B cell (primary cell): Measurements from ENCODE around the gene HSH2D. TPM values are rescaled to one million over a fixed set of nuclear protein-coding genes. Genes with fewer than 3 reads are reported as not detected.

Experiments used
- ATAC-seq: fragments of 200-7000 bp; cut with Tn5 transposase; one replicate; pipeline ENCODE4 v1.10.0; 2021; ENCODE audit warnings: low read depth, mild to moderate bottlenecking, moderate number of reproducible peaks, moderate library complexity
- CTCF ChIA-PET: fragments of 350-600 bp; sonication (Branson Sonifier 250); formaldehyde crosslinking; loops from one replicate; lab custom pipeline; 2021; ENCODE audit warnings: antibody characterized with exemption, inconsistent platforms; lab: Charles Lee
- POLR2A ChIA-PET: fragments of 350-600 bp; sonication (Branson Sonifier 250); formaldehyde crosslinking; loops from one replicate; lab custom pipeline; 2021; ENCODE audit warnings: antibody characterized with exemption; lab: Charles Lee
- DNase-seq: peaks from one replicate; pipeline ENCODE4 v3.0.0; 2013
- H2AFZ ChIP-seq: 2 replicates; pipeline ENCODE4 v1.6.1; 2012; ENCODE audit warnings: mild to moderate bottlenecking, low read depth, low read length; ENCODE audit not compliant: insufficient read depth, poor library complexity, severe bottlenecking
- H3K27ac ChIP-seq, 2 donors: 1 replicate in 1 of 2; 2 replicates in 1 of 2; pipeline ENCODE4 v1.5.1; 2012 to 2013; ENCODE audit warnings: low read length in 2 of 2, mild to moderate bottlenecking in 2 of 2, moderate library complexity in 1 of 2
- H3K27me3 ChIP-seq, 4 experiments: fragments of 200-600 bp in 1 of 4; sonication (generic) in 1 of 4; replicated peaks in 1 of 4; 1 replicate in 2 of 4; 2 replicates in 2 of 4; pipeline versions ENCODE4 v1.6.1 to v1.7.0; 2013 to 2016; ENCODE audit warnings: low read length in 3 of 4, mild to moderate bottlenecking in 2 of 4, mixed read lengths in 1 of 4, moderate library complexity in 1 of 4; ENCODE audit not compliant: insufficient read depth in 4 of 4, control insufficient read depth in 3 of 4; ENCODE audit errors: control extremely low read depth in 1 of 4
- H3K36me3 ChIP-seq, 2 experiments: replicated peaks in 1 of 2; 1 replicate in 1 of 2; 2 replicates in 1 of 2; pipeline versions ENCODE4 v1.6.1 to v1.7.1; 2013; ENCODE audit warnings: low read length in 1 of 2; ENCODE audit not compliant: insufficient read depth in 2 of 2, control insufficient read depth in 1 of 2; ENCODE audit errors: control extremely low read depth in 1 of 2, extremely low read depth in 1 of 2
- H3K4me1 ChIP-seq, 2 donors: fragments of 200-600 bp in 1 of 2; sonication (generic) in 1 of 2; 1 replicate in 1 of 2; 2 replicates in 1 of 2; pipeline versions ENCODE4 v1.5.1 to v1.6.1; 2013 to 2017; ENCODE audit warnings: low read length in 2 of 2; ENCODE audit not compliant: control insufficient read depth in 2 of 2, insufficient read depth in 2 of 2
- H3K4me2 ChIP-seq: replicated peaks from 2 replicates; pipeline ENCODE3; 2012; ENCODE audit warnings: mild to moderate bottlenecking, low read depth, low read length; ENCODE audit not compliant: poor library complexity, severe bottlenecking
- H3K4me3 ChIP-seq, 5 experiments: fragments of 200-600 bp in 1 of 5; sonication (generic) in 1 of 5; 1 replicate in 3 of 5; 2 replicates in 2 of 5; pipeline versions ENCODE4 v1.5.1 to v1.7.0; 2011 to 2016; ENCODE audit warnings: low read length in 4 of 5, mild to moderate bottlenecking in 4 of 5, low read depth in 2 of 5, control low read depth in 1 of 5, moderate library complexity in 1 of 5; ENCODE audit not compliant: insufficient read depth in 1 of 5; ENCODE audit errors: control extremely low read depth in 1 of 5, extremely low read depth in 1 of 5
- H3K79me2 ChIP-seq: fragments of 200-600 bp; sonication (generic); one replicate; pipeline ENCODE4 v1.6.0; 2016; ENCODE audit warnings: low read length; ENCODE audit not compliant: control insufficient read depth, insufficient read depth
- H3K9ac ChIP-seq: fragments of 200-600 bp; sonication (generic); 2 replicates; pipeline ENCODE4 v1.6.1; 2017; ENCODE audit warnings: mild to moderate bottlenecking, low read length, moderate library complexity
- H3K9me3 ChIP-seq, 3 donors: one replicate each; pipeline versions ENCODE4 v1.6.1 to v1.7.1; 2013; ENCODE audit warnings: low read length in 2 of 3; ENCODE audit not compliant: control insufficient read depth in 2 of 3, insufficient read depth in 1 of 3; ENCODE audit errors: control extremely low read depth in 1 of 3
- H4K20me1 ChIP-seq: 2 replicates; pipeline ENCODE4 v1.6.0; 2012; ENCODE audit warnings: mild to moderate bottlenecking, low read length; ENCODE audit not compliant: insufficient read depth, control insufficient read depth, poor library complexity, severe bottlenecking
- H3K27ac Mint-ChIP-seq: one replicate; pipeline ENCODE4 v1.8.0; 2021; ENCODE audit warnings: mixed read lengths
- H3K27me3 Mint-ChIP-seq: one replicate; pipeline ENCODE4 v1.8.0; 2021; ENCODE audit warnings: mixed read lengths
- H3K4me1 Mint-ChIP-seq: one replicate; pipeline ENCODE4 v1.8.0; 2021; ENCODE audit warnings: mixed read lengths
- H3K4me3 Mint-ChIP-seq: one replicate; pipeline ENCODE4 v1.8.0; 2021; ENCODE audit warnings: mixed read lengths
- H3K9me3 Mint-ChIP-seq: one replicate; pipeline ENCODE4 v1.8.0; 2022; ENCODE audit warnings: mixed read lengths; ENCODE audit not compliant: insufficient read depth
- CTCF ChIP-seq: fragments of 200-600 bp; IDR thresholded peaks from one replicate; pipeline ENCODE4 v1.8.0; 2022; ENCODE audit warnings: antibody characterized with exemption, mild to moderate bottlenecking
- EZH2 ChIP-seq: IDR thresholded peaks from 2 replicates; pipeline ENCODE4 v1.6.1; 2012; ENCODE audit warnings: borderline replicate concordance, low read depth, mild to moderate bottlenecking, moderate library complexity, low read length; ENCODE audit not compliant: insufficient read depth, poor library complexity, severe bottlenecking
- WGBS: methylation state at CpG from one replicate; pipeline ENCODE4 v1.1.5; 2013; ENCODE audit warnings: missing lambda C conversion rate; ENCODE audit not compliant: insufficient coverage; 5-methylcytosine and 5-hydroxymethylcytosine counted together
- intact Hi-C: fragments of 100-400 bp; cut with micrococcal nuclease; formaldehyde crosslinking; loops from one replicate; pipeline ENCODE4 v1.10.0; 2022
- polyA plus RNA-seq: library from polyadenylated mRNA; depleted of rRNA; stranded (reverse); fragments of >200 nt; gene quantifications from 2 replicates; pipeline ENCODE4 v1.2.3, GENCODE V29; 2012
- total RNA-seq, 2 donors: library from RNA; stranded (reverse); fragments of 120-200 nt in 1 of 2; gene quantifications; 1 replicate in 1 of 2; 2 replicates in 1 of 2; pipeline versions ENCODE4 v1.2.3 to v1.2.4, GENCODE V29; 2013 to 2022

The HSH2D gene
- total and polyA plus RNA-seq, 2 donors (not counting 1 experiment from before 2014, with no cell fraction given), result 259 to 299 TPM

- H3K4me1 ChIP-seq, result peaks cover 52 to 68% of the 10 kb centered on the region in 2 donors
- H3K79me2 ChIP-seq, result peaks cover 28% of the 10 kb centered on the region
- no peak for TF ChIP-seq EZH2
- peak; percentile 21 for TF ChIP-seq CTCF
- peak overlapping the region; percentile 95 to 97 for H3K27ac ChIP-seq
- Mint-ChIP-seq H3K4me3 (peak overlapping the region; percentile 68), H3K27ac (peak overlapping the region; percentile 95), H3K4me1 (peaks cover 68% of the 10 kb centered on the region), H3K9me3 (peaks cover 3% of the 10 kb centered on the region), H3K27me3 (no peaks in the 10 kb centered on the region)
- peaks cover 0 to 4% of the 10 kb centered on the region in 2 experiments for H3K36me3 ChIP-seq
- peak overlapping the region in 1 of 5 experiments; percentile 10 for H3K4me3 ChIP-seq
- ATAC-seq (peak; percentile 71), DNase-seq (peak; percentile 84)
- H4K20me1 ChIP-seq, result peaks cover 7% of the 10 kb centered on the region
- intact Hi-C loops, result loop anchor here (1.0 to 5.0 kb wide), 5 partner anchors 23 to 446 kb away; partner anchors contain the start of gene FAM32A
- no peak overlapping the region for H2AFZ ChIP-seq
- ChIA-PET POLR2A (interaction anchor here (0.5 to 4.8 kb wide), 11 partner anchors 8 to 573 kb away, joined by 3 to 54 read pairs (median 4); partner anchors contain the start of genes FAM32A, RAB8A and SMIM7), CTCF (interaction anchor here (0.5 to 8.5 kb wide), 17 partner anchors 8 to 276 kb away, joined by 3 to 63 read pairs (median 4); no protein-coding TSS in a partner anchor)
- H3K9me3 ChIP-seq, result peaks cover 0 to 20% (median 0%) of the 10 kb centered on the region in 3 donors
- H3K27me3 ChIP-seq, result no peaks in the 10 kb centered on the region
- H3K4me2 ChIP-seq, result peak overlapping the region; percentile 58
- no peak overlapping the region for H3K9ac ChIP-seq
- WGBS, result 0% methylated on average over 4 of the region's 4 CpGs
These were observed 2.4 kb upstream of the HSH2D start for GRCh38 chr19:16141043-16141442.

DNA sequence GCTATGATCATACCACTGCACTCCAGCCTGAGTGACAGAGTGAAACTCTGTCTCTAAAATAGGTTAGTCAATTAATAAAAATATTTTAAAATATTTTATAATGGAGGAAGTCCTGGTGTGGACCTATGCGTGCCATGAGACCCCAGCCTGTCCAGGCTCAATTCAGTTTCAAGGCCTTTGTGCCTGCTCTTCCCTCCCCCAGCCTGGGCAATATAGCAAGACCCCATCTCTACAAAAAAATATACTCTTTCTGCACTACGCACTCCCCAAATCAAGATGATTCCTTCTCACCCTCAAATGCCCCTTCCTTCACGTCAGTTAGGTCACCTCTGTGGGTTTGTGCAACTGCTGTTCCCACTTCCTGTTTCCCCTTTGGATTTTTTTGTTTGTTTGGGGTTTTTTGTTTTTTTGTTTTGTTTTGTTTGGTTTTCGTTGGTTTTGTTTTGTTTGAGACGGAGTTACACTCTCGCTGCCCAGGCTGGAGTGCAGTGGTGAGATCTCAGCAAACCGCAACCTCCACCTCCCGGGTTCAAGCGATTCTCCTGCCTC, 1.4 kb upstream of the HSH2D start:
- WGBS, result 74% methylated on average over 3 of the region's 9 CpGs
- ATAC-seq (no peak), DNase-seq (peak; percentile 46)
- Histone ChIP-seq H3K36me3 (peaks cover 0 to 9% of the 10 kb centered on the region in 2 experiments), H3K9me3 (peaks cover 0 to 20% (median 0%) of the 10 kb centered on the region in 3 donors), H3K9ac (no peak overlapping the region), H3K27ac (peak overlapping the region; percentile 95 to 97), H3K27me3 (no peaks in the 10 kb centered on the region), H3K4me2 (peak overlapping the region; percentile 30), H3K79me2 (peaks cover 39% of the 10 kb centered on the region), H3K4me1 (peaks cover 61 to 78% of the 10 kb centered on the region in 2 donors), H4K20me1 (peaks cover 15% of the 10 kb centered on the region), H3K4me3 (no peak overlapping the region), H2AFZ (no peak overlapping the region)
- Mint-ChIP-seq H3K27ac (peak overlapping the region; percentile 100), H3K27me3 (no peaks in the 10 kb centered on the region), H3K9me3 (no peaks in the 10 kb centered on the region), H3K4me3 (peak overlapping the region; percentile 95), H3K4me1 (peaks cover 68% of the 10 kb centered on the region)
- TF ChIP-seq CTCF (no peak), EZH2 (no peak)
- intact Hi-C loops, result loop anchor here (2.0 to 5.0 kb wide), 7 partner anchors 63 to 445 kb away; no protein-coding TSS in a partner anchor
- CTCF ChIA-PET, result interaction anchor here (1.0 to 8.5 kb wide), 8 partner anchors 24 to 275 kb away, joined by 3 to 63 read pairs (median 5); no protein-coding TSS in a partner anchor
- POLR2A ChIA-PET, result interaction anchor here (0.6 to 4.8 kb wide), 8 partner anchors 15 to 306 kb away, joined by 3 to 54 read pairs (median 12); partner anchors contain the start of genes FAM32A and RAB8A
